HG03457 (cell line): ENCODE data around the gene GYS2.

ENCODE experiments used
- ATAC-seq: cut with Tn5 transposase; IDR thresholded peaks from one replicate; pipeline ENCODE4 v1.9.1; 2021; ENCODE audit warnings: moderate number of reproducible peaks; ENCODE audit not compliant: unreplicated experiment

The GYS2 gene

DNA sequence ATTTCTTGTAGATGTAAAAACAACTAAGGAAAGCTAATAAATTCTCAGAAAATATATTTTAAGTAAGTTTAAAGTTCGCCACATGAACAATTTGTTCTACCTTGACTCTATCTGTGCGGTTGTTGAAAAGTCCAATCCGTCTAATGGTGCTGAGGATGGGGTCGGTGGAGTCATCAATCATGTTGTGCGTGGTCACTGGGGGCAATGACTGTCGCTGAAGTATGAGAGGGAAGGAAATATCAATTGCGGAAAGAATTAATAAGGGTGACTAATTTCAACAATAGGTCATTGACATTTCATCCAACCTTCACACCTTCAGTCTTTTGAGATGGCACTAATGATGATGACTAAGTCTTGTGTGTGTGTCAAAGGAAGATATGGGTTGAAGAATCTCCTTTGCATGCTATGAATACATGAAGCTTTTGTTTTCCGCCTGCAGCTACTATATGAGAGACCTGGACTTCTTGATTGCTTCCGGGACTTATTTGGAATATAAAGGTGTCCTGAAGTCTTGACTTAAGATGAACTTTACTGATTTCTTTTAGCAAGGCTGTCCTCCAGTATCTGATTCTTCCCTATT, 46.5 kb downstream of the GYS2 start:
- ATAC-seq = no peak

DNA sequence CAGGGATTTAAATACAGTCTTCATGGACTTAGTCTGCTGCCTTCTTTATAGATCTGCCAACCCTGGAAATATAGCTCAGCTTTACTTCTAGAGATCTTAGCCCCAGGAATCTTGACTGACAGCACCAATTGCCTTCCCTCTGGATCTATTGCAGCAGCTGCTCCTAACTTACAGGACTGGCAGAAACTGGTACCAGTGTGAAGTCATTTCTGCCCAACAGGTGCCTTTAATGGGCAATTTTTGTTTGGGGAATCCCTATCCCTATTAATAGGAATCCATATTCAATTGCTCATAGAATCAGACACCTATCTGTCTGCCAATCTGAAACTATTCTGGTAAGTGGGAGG, 51.3 kb downstream of the GYS2 start:
- ATAC-seq = no peak

DNA sequence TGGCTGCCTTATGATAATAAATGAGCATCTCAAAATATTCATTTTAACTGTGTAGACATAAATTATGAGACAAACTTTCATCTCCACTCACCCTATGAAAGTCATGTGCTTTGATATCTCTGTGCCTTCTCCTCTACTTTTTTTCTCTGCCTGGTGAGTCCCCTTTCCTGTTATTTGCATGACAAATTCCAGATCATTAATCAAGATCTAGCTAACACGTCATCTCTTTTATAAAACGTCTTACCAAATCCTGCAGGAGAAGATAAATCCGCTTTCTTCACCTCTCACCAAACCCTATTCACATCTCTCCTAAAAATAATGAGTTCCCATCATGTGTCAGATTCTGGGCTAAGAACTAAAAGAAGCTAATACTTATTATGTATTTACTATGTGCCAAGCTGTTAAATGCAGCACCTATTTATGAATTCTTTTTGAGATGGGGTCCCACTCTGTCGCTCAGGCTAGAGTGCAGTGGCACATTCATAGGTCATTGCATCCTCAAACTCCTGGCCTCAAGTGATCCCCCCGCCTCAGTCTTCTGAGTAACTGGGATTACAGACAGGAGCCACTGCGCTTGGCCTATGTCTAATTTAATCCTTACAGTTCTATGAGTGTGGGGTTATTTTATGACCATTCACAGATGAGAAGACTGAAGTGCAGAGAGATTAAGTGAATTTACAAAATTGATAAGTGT, 51.9 kb downstream of the GYS2 start:
- no peak for ATAC-seq

DNA sequence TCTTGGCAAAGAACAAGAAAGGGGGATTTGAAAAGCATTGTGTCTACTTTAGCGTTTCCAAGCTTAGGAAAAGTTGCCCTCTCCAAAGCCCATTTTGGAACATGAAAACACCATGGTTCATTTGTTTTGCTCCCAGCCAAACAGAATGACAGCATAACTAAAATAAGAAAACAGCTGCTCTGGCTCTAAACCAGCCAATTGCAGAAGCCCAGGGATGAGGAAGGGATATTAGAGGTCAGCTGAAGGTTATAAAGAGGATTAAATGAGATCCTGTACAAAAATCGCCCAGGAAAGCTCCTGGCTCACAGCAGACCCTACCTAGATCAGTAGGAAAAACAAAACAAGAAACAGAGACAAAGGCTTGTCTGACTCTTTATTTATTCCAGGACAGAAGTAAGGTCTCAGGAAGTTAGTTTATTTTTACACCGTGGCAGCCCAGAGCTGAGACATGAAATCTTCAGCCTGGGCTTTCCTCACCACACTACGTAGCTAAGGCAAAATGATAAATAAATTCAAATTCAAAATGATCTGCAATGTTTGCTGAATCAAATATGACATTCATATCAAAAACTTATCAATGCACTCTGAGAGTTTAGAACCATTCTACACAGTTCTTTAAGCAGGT, 52.7 kb downstream of the GYS2 start:
- ATAC-seq = no peak

DNA sequence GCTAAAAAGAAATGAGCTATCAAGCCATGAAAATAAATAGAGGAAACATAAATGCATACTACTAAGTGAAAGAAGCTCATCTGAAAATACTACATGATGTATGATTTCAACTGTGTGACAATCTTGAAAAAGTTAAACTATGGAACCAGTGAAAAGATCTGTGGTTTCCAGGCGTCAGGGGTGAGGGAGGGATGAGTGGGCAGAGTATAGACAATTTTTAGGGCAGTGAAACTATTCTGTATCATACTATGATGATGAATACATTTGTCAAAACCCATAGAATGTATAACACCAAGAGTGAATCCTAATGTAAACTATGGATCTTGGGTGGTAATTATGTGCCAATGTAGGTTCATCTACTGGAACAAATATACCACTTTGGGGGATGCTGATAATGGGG, 57.2 kb downstream of the GYS2 start:
- ATAC-seq = no peak

DNA sequence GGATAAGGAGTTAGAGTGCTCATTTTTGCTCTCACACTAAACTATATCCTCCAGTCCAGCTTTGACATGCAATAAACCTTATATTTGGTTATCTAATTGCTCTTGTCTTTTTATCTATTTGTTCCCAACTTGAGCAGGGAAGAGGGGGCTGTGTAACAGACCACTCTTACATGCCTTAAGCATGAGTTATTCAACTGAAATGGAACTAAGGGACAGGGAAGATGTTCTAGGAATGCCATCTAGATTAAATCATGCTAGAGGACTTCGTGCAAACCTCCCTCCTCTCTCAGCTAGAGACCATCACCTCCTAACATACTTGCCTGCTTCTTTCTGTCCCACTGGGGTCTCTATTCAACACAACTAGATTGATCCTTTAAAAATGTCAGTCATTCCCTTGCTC, 57.9 kb downstream of the GYS2 start:
- no peak for ATAC-seq

DNA sequence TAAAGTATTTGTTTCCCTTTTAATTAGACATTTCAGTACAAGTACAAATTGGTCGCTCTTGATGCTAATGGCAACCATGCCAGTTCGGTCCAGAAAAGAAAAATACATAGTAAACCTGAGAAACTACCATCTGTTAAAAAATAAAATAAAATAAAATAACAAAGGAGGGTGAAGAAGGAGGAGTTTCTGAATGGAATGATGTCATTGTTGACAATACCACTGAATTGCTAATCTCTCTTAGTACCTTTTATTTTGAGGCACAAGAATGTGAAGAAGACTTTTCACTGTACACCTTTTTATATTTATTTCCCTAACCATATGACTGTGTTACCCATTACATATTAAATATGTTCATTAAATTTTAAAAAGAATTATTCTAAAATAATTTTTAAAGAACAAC, 59.1 kb downstream of the GYS2 start:
- no peak for ATAC-seq

DNA sequence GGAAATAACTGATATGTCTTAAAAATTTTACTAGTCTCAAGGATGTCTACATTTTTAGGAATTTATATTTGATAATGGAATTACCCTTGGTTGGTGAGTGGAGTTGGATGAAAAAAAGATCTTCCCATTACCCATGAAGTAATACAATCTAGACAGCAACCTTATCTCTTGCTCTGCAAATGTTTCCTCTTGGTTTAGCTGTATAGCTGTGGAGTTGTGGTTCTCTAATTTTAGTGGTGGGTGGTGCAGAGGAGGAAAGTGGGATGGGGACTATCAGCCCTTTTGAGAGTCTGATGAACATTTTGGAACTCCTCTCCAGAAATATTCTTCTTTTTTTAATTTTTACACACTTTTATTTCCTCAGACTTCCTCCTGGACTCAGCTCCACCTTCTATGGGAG, 61.5 kb downstream of the GYS2 start:
- ATAC-seq = no peak

DNA sequence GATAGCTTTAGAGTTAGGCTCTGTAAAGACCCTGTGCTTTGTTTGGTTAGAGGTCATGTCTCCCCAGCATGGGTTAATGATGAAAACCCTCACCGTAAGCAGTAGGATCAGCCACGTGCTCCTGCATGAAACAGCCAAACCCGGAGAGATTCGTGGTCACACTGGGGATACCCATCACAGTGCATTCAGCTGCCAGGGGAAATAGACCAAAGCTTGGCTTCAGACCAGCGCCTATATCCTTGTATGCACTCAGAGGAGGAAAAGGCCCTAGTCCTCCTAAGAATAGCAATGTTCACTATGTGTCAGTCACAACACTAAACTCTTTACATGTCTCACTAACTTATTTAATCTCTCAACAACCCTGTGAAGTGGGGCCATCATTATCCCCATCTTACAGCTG, 62.2 kb downstream of the GYS2 start:
- no peak for ATAC-seq

DNA sequence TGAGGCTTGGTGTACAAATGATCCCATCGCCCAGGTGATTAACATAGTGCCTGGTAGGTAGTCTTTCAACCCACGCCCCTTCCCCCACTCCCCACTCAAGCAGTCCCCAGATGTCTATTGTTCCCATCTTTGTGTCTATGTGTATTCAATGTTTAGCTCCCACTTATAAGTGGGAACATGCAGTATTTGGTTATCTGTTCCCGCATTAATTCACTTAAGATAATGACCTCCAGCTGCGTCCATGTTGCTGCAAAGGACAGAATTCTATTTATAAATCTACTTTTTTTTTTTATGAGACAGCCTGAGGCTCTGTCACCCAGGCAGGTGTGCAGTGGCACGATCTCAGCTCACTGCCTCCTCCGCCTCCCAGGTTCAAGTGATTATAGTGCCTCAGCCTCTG, 62.9 kb downstream of the GYS2 start:
- ATAC-seq = no peak

DNA sequence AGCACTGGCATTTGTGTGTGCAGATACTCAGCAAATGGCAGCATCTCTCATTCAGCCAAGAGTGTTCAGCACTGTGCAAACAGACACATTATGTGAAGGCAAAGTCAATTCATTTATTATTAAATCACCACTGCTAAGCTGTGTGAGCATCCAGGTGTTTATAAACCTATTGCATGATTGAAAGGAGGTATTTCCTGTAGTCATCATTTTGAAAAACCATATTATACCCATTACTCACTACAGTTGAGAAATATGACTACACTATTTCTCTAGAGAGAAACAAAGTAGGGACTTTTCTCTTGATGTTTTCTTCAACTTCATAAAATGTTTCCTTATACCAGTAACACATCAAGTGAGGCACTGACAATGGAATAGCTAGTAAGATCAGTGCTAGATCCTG, 64.8 kb downstream of the GYS2 start:
- ATAC-seq = no peak

DNA sequence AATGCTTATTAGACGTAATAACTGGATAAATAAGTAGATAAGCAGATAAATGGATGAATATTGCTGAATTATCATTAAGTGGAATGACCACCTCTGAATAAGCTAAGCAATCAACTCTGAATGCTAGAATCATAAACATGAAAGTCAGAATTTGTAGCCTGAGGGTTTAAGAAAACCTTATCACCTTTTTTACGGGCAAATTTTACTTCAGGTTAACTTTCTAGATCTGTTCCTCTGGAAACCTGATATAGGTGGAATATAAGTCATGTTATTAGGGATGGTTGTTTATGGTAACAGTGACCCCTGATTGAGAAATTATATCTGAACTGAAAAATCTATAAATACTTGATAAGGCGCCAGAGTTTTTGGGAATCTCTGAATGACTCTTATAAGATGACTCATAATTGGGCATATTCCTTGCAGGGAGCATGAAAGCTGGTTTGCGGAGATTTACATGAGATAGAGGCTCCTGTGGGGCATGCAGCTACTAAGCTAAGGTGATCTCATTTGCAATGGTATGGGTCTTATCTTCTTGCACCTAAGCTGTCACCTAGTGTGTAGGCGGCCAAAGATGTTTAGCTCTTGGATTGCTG, 66.5 kb downstream of the GYS2 start:
- no peak for ATAC-seq

DNA sequence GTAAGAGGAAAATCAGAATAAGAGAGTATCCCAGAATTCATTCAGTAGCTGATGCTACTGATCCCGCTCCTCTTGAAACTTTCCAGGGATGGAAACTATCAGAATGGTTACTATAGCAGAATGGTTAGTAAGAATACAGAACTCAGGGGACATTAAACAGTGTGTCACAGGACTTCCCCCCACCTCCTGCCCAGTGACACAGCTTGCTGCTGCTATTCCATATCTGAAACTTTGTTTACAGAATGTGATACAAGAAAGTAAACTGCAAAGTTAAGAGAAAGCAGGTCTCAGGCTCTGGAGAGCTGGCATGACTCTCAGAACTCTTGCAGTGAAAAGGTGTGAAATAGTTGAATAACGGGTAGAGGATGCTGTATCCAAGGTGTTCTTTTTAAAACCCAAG, 75.2 kb downstream of the GYS2 start:
- ATAC-seq = no peak

DNA sequence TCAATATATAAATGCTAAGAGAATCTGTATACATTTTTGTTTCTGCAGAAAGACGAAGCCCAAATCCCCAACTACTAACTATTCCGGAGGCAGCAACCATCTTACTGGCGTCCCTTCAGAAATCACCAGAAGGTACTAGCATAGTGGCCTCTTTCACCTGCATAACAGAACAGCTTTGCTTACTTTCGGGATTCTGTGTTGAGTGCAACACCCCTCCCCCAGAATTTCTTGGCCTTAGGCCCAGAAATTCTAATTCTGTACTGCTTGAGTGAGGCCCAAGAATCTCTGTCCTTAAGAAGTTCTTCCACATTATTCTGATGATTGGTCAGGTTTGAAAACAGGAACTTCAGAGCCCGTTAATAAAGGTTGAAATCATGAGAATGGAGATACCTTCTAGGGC, 75.7 kb downstream of the GYS2 start:
- no peak for ATAC-seq

DNA sequence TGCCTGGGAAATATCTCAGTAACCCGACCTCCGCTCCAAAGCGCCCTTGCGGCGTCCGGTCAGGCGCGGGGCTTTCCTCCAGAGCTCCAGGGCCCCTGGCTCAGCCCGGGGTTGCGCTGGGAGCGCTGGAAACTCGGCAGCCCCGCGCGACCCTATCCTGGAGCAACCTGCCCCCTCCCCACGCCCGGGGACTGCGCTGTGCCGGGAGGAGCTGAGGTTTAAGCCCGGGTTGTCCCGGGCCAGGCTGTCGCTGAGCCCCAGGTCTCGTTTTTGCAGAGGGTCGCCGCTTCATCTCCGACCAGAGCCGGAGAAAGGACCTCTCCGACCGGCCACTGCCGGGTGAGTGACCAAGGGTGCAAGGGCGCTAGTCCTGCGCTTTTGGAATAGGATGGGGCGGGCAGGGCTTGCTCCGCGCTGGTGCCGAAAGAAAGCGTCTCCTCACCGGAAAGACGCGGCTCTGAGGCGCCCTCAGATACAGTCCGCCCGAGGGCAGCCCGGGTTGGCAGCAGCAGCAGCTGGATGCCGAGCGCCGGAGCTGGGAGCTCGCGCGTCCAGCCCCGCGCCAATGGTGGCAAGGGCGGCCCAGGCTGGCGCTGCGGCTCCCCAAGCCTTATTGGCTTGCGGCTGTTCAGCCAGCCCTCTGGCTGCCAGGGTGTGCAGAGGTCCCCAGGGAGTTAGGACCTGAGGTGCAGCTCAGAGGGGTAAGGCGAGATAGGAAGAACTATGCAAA, 77.0 kb downstream of the GYS2 start:
- ATAC-seq = peak; percentile 98

DNA sequence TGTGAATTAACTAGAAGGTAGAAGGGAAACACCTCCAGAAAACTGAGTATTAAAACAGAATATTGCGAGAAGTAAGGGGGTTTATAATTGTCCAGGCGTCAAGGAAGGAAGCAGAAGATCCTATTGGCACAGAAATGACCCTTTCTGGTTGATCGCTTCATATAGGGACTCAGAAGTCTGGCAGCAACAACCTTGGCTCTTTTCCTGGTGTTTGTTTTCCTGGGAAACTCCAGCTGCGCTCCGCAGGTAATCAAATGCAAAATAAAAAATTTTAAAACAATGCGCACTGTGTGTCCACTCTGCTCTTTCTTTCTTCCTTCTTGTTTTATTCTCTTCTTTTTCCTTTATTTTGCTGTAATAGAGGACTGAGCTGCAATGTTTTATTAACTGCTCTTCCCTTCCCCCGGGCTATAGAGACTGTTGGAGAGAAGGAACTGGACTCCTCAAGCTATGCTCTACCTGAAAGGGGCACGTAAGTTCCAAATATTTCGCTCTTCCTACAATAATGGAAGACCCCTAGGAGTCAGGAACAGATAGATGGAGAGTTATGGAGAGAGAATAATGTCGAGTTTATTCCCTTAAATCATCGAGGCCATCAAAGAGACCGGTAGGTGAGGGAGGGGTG, 77.8 kb downstream of the GYS2 start:
- ATAC-seq = no peak

DNA sequence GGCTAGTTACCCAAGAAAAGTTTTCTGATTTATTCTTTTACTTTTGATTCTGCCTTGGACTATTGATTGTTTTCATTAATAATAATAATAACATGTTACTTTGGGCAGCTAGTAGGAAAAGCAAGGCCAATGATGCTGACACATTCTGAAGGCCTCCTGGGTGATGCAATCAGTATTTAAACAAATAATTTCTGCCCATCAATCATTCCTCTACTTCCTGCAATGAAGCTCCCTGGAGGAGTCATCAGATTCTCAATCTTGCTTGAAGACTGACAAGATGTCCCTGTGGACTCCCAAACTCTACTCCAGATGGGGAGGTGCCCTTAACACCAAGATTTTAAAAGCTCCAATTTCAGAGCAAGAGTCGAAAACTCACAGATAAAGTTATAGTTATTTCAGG, 78.6 kb downstream of the GYS2 start, which contains the start of gene SPX:
SPX (plus strand) TSS at position 244 of the 400 bp plus-strand sequence. CDS start 177 bp downstream, outside the sequence.
- no peak for ATAC-seq

DNA sequence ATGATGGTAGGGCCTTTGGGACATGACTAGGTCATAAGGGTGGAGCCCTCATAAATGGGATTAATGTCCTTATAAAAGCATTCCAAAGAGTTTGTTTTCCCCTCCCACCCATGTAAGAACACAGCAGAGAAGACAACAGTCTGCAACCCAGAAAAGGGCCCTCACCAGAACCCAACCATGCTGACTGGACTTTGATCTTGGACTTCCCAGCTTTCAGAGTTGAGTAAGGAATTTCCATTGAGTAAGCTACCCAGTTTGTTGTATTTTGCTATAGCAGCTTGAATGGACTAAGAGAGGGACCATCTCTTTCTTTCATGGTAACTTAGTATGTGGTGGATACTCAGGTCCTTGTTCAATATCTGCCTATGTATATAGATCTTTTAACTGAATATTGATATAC, 81.5 kb downstream of the GYS2 start:
- no peak for ATAC-seq

DNA sequence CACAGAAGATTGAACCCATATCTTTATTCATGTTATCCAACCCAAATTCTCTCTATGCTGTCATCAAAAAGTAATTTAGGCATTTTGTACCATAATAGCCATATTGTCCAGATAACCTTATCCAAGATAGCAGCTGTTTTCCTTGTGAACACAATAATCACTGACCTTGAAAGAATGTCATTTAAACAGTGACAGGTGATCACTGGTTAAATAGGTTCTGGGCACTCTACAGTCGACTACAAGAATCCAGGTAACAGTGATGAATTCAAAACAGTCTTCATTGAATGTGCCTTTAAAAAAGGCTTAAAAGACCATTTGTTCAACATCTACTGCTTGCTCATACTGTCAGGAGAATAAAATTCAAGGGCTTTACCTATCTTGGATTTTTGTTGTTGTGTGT, 83.1 kb downstream of the GYS2 start:
- no peak for ATAC-seq

DNA sequence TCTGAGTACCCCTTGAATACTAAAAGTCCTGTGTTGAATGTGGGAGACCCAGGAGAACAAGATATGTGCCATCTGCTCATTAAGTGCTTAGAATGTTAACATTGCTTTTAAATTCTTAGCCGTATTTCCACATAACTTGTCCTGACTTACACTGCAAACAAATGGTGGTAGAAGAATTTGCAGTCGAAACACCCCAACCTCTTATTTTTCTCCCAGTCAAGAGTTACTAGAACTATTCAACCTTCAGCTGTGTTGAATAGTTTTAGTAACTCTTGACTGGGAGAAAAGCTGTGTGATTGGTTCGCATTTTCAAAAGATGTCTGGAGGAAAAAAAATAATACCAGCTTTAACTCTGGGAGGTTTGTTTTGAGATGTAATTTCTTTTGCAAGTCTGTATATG, 86.2 kb downstream of the GYS2 start:
- no peak for ATAC-seq

DNA sequence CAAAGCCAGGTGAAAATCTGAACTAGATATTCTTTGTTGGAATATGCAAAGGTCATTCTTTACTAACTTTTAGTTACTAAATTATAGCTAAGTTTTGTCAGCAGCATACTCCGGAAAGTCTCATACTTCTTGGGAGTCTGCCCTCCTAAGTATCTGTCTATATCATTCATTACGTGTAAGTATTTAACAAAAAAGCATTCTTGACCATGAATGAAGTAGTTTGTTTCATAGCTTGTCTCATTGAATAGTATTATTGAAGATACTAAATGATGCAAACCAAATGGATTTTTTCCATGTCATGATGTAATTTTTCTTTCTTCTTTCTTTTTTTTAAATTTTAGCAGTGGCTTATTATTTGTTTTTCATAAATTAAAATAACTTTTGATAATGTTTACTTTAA, 88.4 kb downstream of the GYS2 start:
- no peak for ATAC-seq
